Measurements from ENCODE around the gene RGS9BP.

GRCh38 chr19:32692727-32693061 lies 17.0 kb downstream of the RGS9BP start:
- TF ChIP-seq EZH2 (IDR thresholded peaks at IDR 0.05): no peak
- no peak for TF ChIP-seq POLR2AphosphoS5 (IDR thresholded peaks at IDR 0.05; ENCODE audit: borderline replicate concordance, low read depth, low read length)
- TF ChIP-seq FOXP2 (optimal IDR thresholded peaks at IDR 0.05; ENCODE audit: control extremely low read depth, extremely low read length, insufficient read depth): no peak

Data from SK-N-MC (cell line).